IMR-90 (cell line): ENCODE measurements around the gene FAM216B. TPM values are rescaled to one million over a fixed set of nuclear protein-coding genes. Genes with fewer than 3 reads are reported as not detected.

Experiments used
- ATAC-seq: fragments of 200-7000 bp; cut with Tn5 transposase; 2 replicates; pipeline ENCODE4 v1.9.1; 2020; ENCODE audit warnings: low read depth, mild to moderate bottlenecking, moderate library complexity
- Bru-seq: library from RNA; stranded (reverse); fragments of 400-500 nt; gene quantifications from one replicate; lab custom pipeline; 2021; lab: Mats Ljungman, UMichigan
- BruChase-seq, 2 experiments: library from RNA; stranded (reverse); fragments of 400-500 nt; gene quantifications; one replicate each; lab custom pipeline; 2021; lab: Mats Ljungman, UMichigan
- BruUV-seq: library from RNA; stranded (reverse); fragments of 400-500 nt; replicated peaks from 2 replicates; lab custom pipeline; 2021; lab: Mats Ljungman, UMichigan
- CTCF ChIA-PET: fragments of 300-600 bp; formaldehyde crosslinking; extraction: SDS; loops from one replicate; lab custom pipeline; 2021; ENCODE audit warnings: antibody characterized with exemption; lab: Yijun Ruan, JAX
- POLR2A ChIA-PET: fragments of 300-600 bp; sonication (Branson Sonifier 250); formaldehyde crosslinking; loops from one replicate; lab custom pipeline; 2022; ENCODE audit warnings: antibody characterized with exemption; ENCODE audit not compliant: unreplicated experiment; lab: Charles Lee
- DNase-seq: peaks from one replicate; pipeline ENCODE4 v3.0.0; 2013
- H2AFZ ChIP-seq: replicated peaks from 2 replicates; pipeline ENCODE3; 2013; ENCODE audit warnings: low read length, mild to moderate bottlenecking; ENCODE audit not compliant: poor library complexity
- H2AK5ac ChIP-seq: 2 replicates; pipeline ENCODE4 v1.6.1; 2013; ENCODE audit warnings: low read depth, low read length, inconsistent platforms
- H2AK9ac ChIP-seq: replicated peaks from 2 replicates; pipeline ENCODE3; 2013; ENCODE audit warnings: mild to moderate bottlenecking, low read depth, low read length, moderate library complexity; ENCODE audit not compliant: poor library complexity
- H2BK120ac ChIP-seq: 2 replicates; pipeline ENCODE4 v1.6.1; 2013; ENCODE audit warnings: low read depth, low read length, inconsistent platforms
- H2BK15ac ChIP-seq: 3 replicates; pipeline ENCODE4 v1.6.1; 2013; ENCODE audit warnings: low read depth, low read length, inconsistent platforms
- H2BK20ac ChIP-seq: 2 replicates; pipeline ENCODE4 v1.6.1; 2013; ENCODE audit warnings: low read depth, mild to moderate bottlenecking, inconsistent platforms, low read length, moderate library complexity
- H2BK5ac ChIP-seq: 2 replicates; pipeline ENCODE4 v1.6.1; 2013; ENCODE audit warnings: mild to moderate bottlenecking, low read depth, low read length, inconsistent platforms; ENCODE audit not compliant: poor library complexity, severe bottlenecking
- H3K14ac ChIP-seq: replicated peaks from 2 replicates; pipeline ENCODE4 v1.6.1; 2013; ENCODE audit warnings: low read depth, low read length, inconsistent platforms
- H3K18ac ChIP-seq: 2 replicates; pipeline ENCODE4 v1.6.1; 2013; ENCODE audit warnings: low read depth, low read length, control low read depth
- H3K23ac ChIP-seq: 2 replicates; pipeline ENCODE4 v1.6.1; 2013; ENCODE audit warnings: low read depth, low read length, inconsistent platforms
- H3K27ac ChIP-seq: 2 replicates; pipeline ENCODE4 v1.5.1; 2013; ENCODE audit warnings: mild to moderate bottlenecking, control low read depth, low read length; ENCODE audit not compliant: insufficient read depth
- H3K27me3 ChIP-seq: 2 replicates; pipeline ENCODE4 v1.6.1; 2013; ENCODE audit warnings: low read length; ENCODE audit not compliant: control insufficient read depth, insufficient read depth
- H3K36me3 ChIP-seq: 2 replicates; pipeline ENCODE4 v1.6.1; 2013; ENCODE audit warnings: low read length, mixed read lengths; ENCODE audit not compliant: control insufficient read depth, insufficient read depth
- H3K4ac ChIP-seq: 2 replicates; pipeline ENCODE4 v1.6.1; 2013; ENCODE audit warnings: low read depth, low read length, inconsistent platforms
- H3K4me1 ChIP-seq: 2 replicates; pipeline ENCODE4 v1.6.1; 2013; ENCODE audit warnings: low read length, mixed read lengths; ENCODE audit not compliant: control insufficient read depth, insufficient read depth
- H3K4me2 ChIP-seq: 2 replicates; pipeline ENCODE4 v1.6.1; 2013; ENCODE audit warnings: low read depth, mild to moderate bottlenecking, control low read depth, low read length, moderate library complexity
- H3K4me3 ChIP-seq: 2 replicates; pipeline ENCODE4 v1.5.1; 2013; ENCODE audit warnings: low read depth, mild to moderate bottlenecking, control low read depth, low read length, moderate library complexity; ENCODE audit not compliant: insufficient read depth
- H3K56ac ChIP-seq: 2 replicates; pipeline ENCODE4 v1.6.1; 2013; ENCODE audit warnings: low read length, inconsistent platforms; ENCODE audit not compliant: insufficient read depth; ENCODE audit errors: extremely low read depth
- H3K79me1 ChIP-seq, 2 experiments: 2 replicates each; pipeline ENCODE4 v1.6.1; 2013; ENCODE audit warnings: low read length in 2 of 2, inconsistent platforms in 1 of 2, low read depth in 1 of 2
- H3K9ac ChIP-seq: 2 replicates; pipeline ENCODE4 v1.6.1; 2013; ENCODE audit warnings: low read depth, low read length, control low read depth
- H3K9me1 ChIP-seq: 2 replicates; pipeline ENCODE4 v1.6.1; 2013; ENCODE audit warnings: low read length, inconsistent platforms; ENCODE audit not compliant: insufficient read depth
- H3K9me3 ChIP-seq: 2 replicates; pipeline ENCODE4 v1.6.1; 2013; ENCODE audit warnings: low read length; ENCODE audit not compliant: control insufficient read depth, insufficient read depth
- H4K20me1 ChIP-seq: 2 replicates; pipeline ENCODE4 v1.6.1; 2013; ENCODE audit warnings: low read length, inconsistent platforms; ENCODE audit not compliant: insufficient read depth
- H4K5ac ChIP-seq: 2 replicates; pipeline ENCODE4 v1.6.1; 2013; ENCODE audit warnings: mild to moderate bottlenecking, low read depth, low read length, control low read depth
- H4K8ac ChIP-seq, 2 experiments: 2 replicates each; pipeline ENCODE4 v1.6.1; 2013; ENCODE audit warnings: low read depth in 2 of 2, low read length in 2 of 2, control low read depth in 1 of 2, inconsistent platforms in 1 of 2
- H4K91ac ChIP-seq: 2 replicates; pipeline ENCODE4 v1.6.1; 2013; ENCODE audit warnings: low read depth, low read length, inconsistent platforms; ENCODE audit not compliant: insufficient read depth
- BHLHE40 ChIP-seq: fragments of 150-350 bp; IDR thresholded peaks from 2 replicates; pipeline ENCODE4 v1.6.1; 2016; ENCODE audit warnings: mild to moderate bottlenecking, low read depth, low read length
- CEBPB ChIP-seq: IDR thresholded peaks from 2 replicates; pipeline ENCODE4 v1.6.1; 2012; ENCODE audit warnings: low read depth, low read length, improper control_type of control experiment
- CHD1 ChIP-seq: IDR thresholded peaks from 2 replicates; pipeline ENCODE4 v1.6.1; 2012; ENCODE audit warnings: low read depth, low read length, improper control_type of control experiment
- MAFK ChIP-seq: IDR thresholded peaks from 2 replicates; pipeline ENCODE4 v1.6.1; 2012; ENCODE audit warnings: low read depth, low read length, improper control_type of control experiment
- MAZ ChIP-seq: IDR thresholded peaks from 2 replicates; pipeline ENCODE4 v1.6.1; 2012; ENCODE audit warnings: low read depth, mild to moderate bottlenecking, low read length, improper control_type of control experiment, moderate library complexity, borderline replicate concordance
- NFE2L2 ChIP-seq: fragments of 150-350 bp; IDR thresholded peaks from 2 replicates; pipeline ENCODE4 v1.6.1; 2016; ENCODE audit warnings: low read depth, mild to moderate bottlenecking, low read length
- RAD21 ChIP-seq: IDR thresholded peaks from 2 replicates; pipeline ENCODE4 v1.6.1; 2012; ENCODE audit warnings: low read length, improper control_type of control experiment
- RCOR1 ChIP-seq: IDR thresholded peaks from 2 replicates; pipeline ENCODE4 v1.6.1; 2012; ENCODE audit warnings: mild to moderate bottlenecking, low read length, improper control_type of control experiment; ENCODE audit not compliant: insufficient replicate concordance
- RFX5 ChIP-seq: IDR thresholded peaks from 2 replicates; pipeline ENCODE4 v1.8.0; 2012; ENCODE audit warnings: low read depth, mild to moderate bottlenecking, low read length, moderate library complexity
- WGBS, 2 experiments: methylation state at CpG; one replicate each; pipeline versions ENCODE4 v1.1.5 to v1.1.7; 2013; ENCODE audit warnings: missing lambda C conversion rate in 2 of 2; ENCODE audit not compliant: insufficient read length in 1 of 2; ENCODE audit errors: extremely low coverage in 2 of 2; 5-methylcytosine and 5-hydroxymethylcytosine counted together
- dilution Hi-C: fragments of 300-500 bp; cut with HindIII; formaldehyde crosslinking; loops from one replicate; pipeline ENCODE4 v1.14.3; 2018; ENCODE audit warnings: low sequenced_read_pairs; ENCODE audit not compliant: unreplicated experiment
- in situ Hi-C: fragments of 300-500 bp; cut with MboI; formaldehyde crosslinking; loops from 3 replicates; pipeline ENCODE4 v1.14.3; 2019; ENCODE audit warnings: low sequenced_read_pairs, inconsistent platforms, mixed read lengths
- intact Hi-C: fragments of 100-400 bp; cut with micrococcal nuclease; formaldehyde crosslinking; loops from 2 replicates; pipeline ENCODE4 v1.10.0; 2022
- long read RNA-seq: library from polyadenylated mRNA; unstranded; transcript quantifications from one replicate; pipeline ENCODE4 v2.0.0, GENCODE V29; 2021; ENCODE audit not compliant: unreplicated experiment
- polyA plus RNA-seq, 3 experiments: library from polyadenylated mRNA; depleted of rRNA; stranded (reverse); fragments of >200 nt; gene quantifications; 2 replicates each; pipeline ENCODE4 v1.2.3, GENCODE V29; 2012; ENCODE audit warnings: low replicate concordance in 1 of 3
- total RNA-seq: library from RNA; depleted of rRNA; stranded (reverse); fragments of >200 nt; gene quantifications from 2 replicates; pipeline ENCODE4 v1.2.3, GENCODE V29; 2012; rRNA removed
- TF ChIP-seq, protein P1 (sequence below): fragments of 150-350 bp; IDR thresholded peaks from 2 replicates; pipeline ENCODE4 v1.6.1; 2016; ENCODE audit warnings: low read depth, mild to moderate bottlenecking, low read length, moderate library complexity, borderline replicate concordance
- TF ChIP-seq, protein P2 (sequence below): conservative IDR thresholded peaks from 2 replicates; pipeline ENCODE4 v1.5.1; 2012; ENCODE audit warnings: mild to moderate bottlenecking, low read depth, low read length, improper control_type of control experiment

FAM216B gene
- not detected in 2 replicates for total RNA-seq
- polyA plus RNA-seq (2012; rRNA removed), result not detected in 2 replicates
- not detected in 2 replicates for polyA plus RNA-seq (2012; cell fraction: cytosol; rRNA removed)
- not detected in 2 replicates for polyA plus RNA-seq (2012; cell fraction: nucleus; rRNA removed; ENCODE audit: low replicate concordance)
- not detected for Bru-seq, nascent RNA
- BruChase-seq, experiment 1, labeled RNA remaining after a 6-hour chase, result not detected
- not detected for BruChase-seq, experiment 2, labeled RNA remaining after a 2-hour chase
- long read RNA-seq, result 0 reads

DNA sequence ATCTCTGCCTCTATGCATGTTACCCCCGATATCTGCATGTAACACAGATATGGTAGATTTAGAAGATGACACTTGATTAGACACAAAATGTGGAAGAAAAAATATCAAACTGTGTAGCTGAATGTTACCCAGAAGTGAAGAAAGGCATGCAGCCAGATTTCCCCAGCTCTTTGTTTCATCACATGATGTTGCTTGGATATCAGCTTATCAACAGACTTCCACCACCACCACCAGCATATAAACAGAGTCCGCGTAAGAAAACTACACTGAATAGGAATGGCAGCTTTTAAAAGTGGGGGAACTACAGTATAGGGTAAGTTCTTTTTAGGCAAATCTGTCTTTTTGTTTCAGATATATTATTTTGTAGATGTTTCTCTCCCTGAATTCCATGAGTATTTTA is at the start of gene FAM216B:
TSS of gene FAM216B (plus strand) at position 233 of the 400 bp plus-strand sequence. CDS start 2,484 bp downstream, outside the sequence.
- Histone ChIP-seq H3K23ac (no peak within 1 kb of the TSS), H3K27me3 (no peaks in the 10 kb centered on the region; the same call in 1 of the 2 replicates), H3K79me1 (no peaks in the 10 kb centered on the region), H3K4me2 (no peak within 1 kb of the TSS), H2AK9ac (no peak within 1 kb of the TSS), H3K4me1 (peaks cover 7% of the 10 kb centered on the region), H2AFZ (no peak within 1 kb of the TSS), H3K4me3 (no peak within 1 kb of the TSS), H4K20me1 (no peaks in the 10 kb centered on the region), H3K9me3 (no peaks in the 10 kb centered on the region), H3K4ac (no peak within 1 kb of the TSS), H4K8ac (no peak within 1 kb of the TSS), H3K18ac (no peak within 1 kb of the TSS), H3K14ac (no peak within 1 kb of the TSS), H3K36me3 (no peaks in the 10 kb centered on the region), H2BK20ac (0 out of 2 replicates have a peak within 1 kb of the TSS, but pooled peaks have one; percentile 18), H3K9ac (no peak within 1 kb of the TSS), H3K9me1 (no peaks in the 10 kb centered on the region), H4K5ac (no peak within 1 kb of the TSS), H4K91ac (no peak within 1 kb of the TSS), H3K27ac (no peak within 1 kb of the TSS), H3K56ac (no peak within 1 kb of the TSS), H2BK5ac (no peak within 1 kb of the TSS), H2BK120ac (no peak within 1 kb of the TSS), H2BK15ac (no peak within 1 kb of the TSS), H2AK5ac (no peak within 1 kb of the TSS)
- DNase-seq (peak; percentile 39), ATAC-seq (no peak)
- in situ Hi-C loops (no loop called here), dilution Hi-C loops (no loop called here), intact Hi-C loops (no loop called here)
- BruUV-seq, result no TSS peak
- no peak for TF ChIP-seq CEBPB
- no peak for TF ChIP-seq RFX5
- no peak for TF ChIP-seq RAD21
- TF ChIP-seq, protein P1, sequence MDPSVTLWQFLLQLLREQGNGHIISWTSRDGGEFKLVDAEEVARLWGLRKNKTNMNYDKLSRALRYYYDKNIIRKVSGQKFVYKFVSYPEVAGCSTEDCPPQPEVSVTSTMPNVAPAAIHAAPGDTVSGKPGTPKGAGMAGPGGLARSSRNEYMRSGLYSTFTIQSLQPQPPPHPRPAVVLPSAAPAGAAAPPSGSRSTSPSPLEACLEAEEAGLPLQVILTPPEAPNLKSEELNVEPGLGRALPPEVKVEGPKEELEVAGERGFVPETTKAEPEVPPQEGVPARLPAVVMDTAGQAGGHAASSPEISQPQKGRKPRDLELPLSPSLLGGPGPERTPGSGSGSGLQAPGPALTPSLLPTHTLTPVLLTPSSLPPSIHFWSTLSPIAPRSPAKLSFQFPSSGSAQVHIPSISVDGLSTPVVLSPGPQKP, result no peak
- no peak for TF ChIP-seq MAZ
- TF ChIP-seq CHD1, result no peak
- TF ChIP-seq RCOR1, result no peak
- TF ChIP-seq, protein P2, sequence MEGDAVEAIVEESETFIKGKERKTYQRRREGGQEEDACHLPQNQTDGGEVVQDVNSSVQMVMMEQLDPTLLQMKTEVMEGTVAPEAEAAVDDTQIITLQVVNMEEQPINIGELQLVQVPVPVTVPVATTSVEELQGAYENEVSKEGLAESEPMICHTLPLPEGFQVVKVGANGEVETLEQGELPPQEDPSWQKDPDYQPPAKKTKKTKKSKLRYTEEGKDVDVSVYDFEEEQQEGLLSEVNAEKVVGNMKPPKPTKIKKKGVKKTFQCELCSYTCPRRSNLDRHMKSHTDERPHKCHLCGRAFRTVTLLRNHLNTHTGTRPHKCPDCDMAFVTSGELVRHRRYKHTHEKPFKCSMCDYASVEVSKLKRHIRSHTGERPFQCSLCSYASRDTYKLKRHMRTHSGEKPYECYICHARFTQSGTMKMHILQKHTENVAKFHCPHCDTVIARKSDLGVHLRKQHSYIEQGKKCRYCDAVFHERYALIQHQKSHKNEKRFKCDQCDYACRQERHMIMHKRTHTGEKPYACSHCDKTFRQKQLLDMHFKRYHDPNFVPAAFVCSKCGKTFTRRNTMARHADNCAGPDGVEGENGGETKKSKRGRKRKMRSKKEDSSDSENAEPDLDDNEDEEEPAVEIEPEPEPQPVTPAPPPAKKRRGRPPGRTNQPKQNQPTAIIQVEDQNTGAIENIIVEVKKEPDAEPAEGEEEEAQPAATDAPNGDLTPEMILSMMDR, result no peak
- no peak for TF ChIP-seq MAFK
- no peak for TF ChIP-seq NFE2L2
- no peak for TF ChIP-seq BHLHE40
- WGBS, 2 experiments, result no CpG with 5 or more reads among the region's 3 CpGs
- ChIA-PET CTCF (interaction anchor here (0.7 kb wide), 1 partner anchor 56 kb away, joined by 3 read pairs; no protein-coding TSS in a partner anchor), POLR2A (no interaction called here)
